ENCODE measurements around the gene SPDYA. TPM values are rescaled to one million over a fixed set of nuclear protein-coding genes. Genes with fewer than 3 reads are reported as not detected.

Gene SPDYA
- total and polyA plus RNA-seq, 2 of the 13 experiments (the other 11 are each of a cell fraction or from before 2014, with no cell fraction given), result 0.32 to 0.75 TPM

- TF ChIP-seq TCF7 (IDR thresholded peaks at IDR 0.05; ENCODE audit: low read depth) (no peak), ZNF256 (CRISPR knock-in tag; conservative IDR thresholded peaks at IDR 0.05) (peak; percentile 77; the same call in 1 of the 2 replicates), SCMH1 (CRISPR knock-in tag; IDR thresholded peaks at IDR 0.05; ENCODE audit: borderline replicate concordance) (no peak), ZNF230 (CRISPR knock-in tag; IDR thresholded peaks at IDR 0.05) (peak; percentile 89; the same call in 1 of the 2 replicates), ZKSCAN8 (CRISPR knock-in tag; IDR thresholded peaks at IDR 0.05; ENCODE audit: borderline replicate concordance) (peak; percentile 96), ZBTB26 (CRISPR knock-in tag; IDR thresholded peaks at IDR 0.05; ENCODE audit: borderline replicate concordance) (peak; percentile 93), ZNF207 (IDR thresholded peaks at IDR 0.05; ENCODE audit: borderline replicate concordance) (no peak), HNF1B (CRISPR knock-in tag; IDR thresholded peaks at IDR 0.05) (peak; percentile 93), ZFP90 (CRISPR knock-in tag; IDR thresholded peaks at IDR 0.05; ENCODE audit: borderline replicate concordance) (peak; percentile 95), ZSCAN9 (CRISPR knock-in tag; IDR thresholded peaks at IDR 0.05; ENCODE audit: borderline replicate concordance) (peak; percentile 92; the same call in 1 of the 2 replicates), BRD4 (CRISPR knock-in tag; IDR thresholded peaks at IDR 0.05) (peak; percentile 83), PAF1 (CRISPR knock-in tag; IDR thresholded peaks at IDR 0.05) (no peak), ATRX (CRISPR knock-in tag; IDR thresholded peaks at IDR 0.05; ENCODE audit: borderline replicate concordance) (no peak; the same call in 1 of the 2 replicates), HNF1A (IDR thresholded peaks at IDR 0.05; ENCODE audit: low read depth) (peak; percentile 53; the same call in 1 of the 2 replicates), HNF1A (CRISPR knock-in tag; IDR thresholded peaks at IDR 0.05; ENCODE audit: borderline replicate concordance) (peak; percentile 84; the same call in 1 of the 2 replicates), ZNF282 (IDR thresholded peaks at IDR 0.05; ENCODE audit: partially characterized antibody) (no peak), MBNL3 (CRISPR knock-in tag; conservative IDR thresholded peaks at IDR 0.05) (no peak)
- TF ChIP-seq, protein P1, sequence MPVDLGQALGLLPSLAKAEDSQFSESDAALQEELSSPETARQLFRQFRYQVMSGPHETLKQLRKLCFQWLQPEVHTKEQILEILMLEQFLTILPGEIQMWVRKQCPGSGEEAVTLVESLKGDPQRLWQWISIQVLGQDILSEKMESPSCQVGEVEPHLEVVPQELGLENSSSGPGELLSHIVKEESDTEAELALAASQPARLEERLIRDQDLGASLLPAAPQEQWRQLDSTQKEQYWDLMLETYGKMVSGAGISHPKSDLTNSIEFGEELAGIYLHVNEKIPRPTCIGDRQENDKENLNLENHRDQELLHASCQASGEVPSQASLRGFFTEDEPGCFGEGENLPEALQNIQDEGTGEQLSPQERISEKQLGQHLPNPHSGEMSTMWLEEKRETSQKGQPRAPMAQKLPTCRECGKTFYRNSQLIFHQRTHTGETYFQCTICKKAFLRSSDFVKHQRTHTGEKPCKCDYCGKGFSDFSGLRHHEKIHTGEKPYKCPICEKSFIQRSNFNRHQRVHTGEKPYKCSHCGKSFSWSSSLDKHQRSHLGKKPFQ (CRISPR knock-in tag; IDR thresholded peaks at IDR 0.05; ENCODE audit: insufficient replicate concordance), result no peak
- TF ChIP-seq, protein P2, sequence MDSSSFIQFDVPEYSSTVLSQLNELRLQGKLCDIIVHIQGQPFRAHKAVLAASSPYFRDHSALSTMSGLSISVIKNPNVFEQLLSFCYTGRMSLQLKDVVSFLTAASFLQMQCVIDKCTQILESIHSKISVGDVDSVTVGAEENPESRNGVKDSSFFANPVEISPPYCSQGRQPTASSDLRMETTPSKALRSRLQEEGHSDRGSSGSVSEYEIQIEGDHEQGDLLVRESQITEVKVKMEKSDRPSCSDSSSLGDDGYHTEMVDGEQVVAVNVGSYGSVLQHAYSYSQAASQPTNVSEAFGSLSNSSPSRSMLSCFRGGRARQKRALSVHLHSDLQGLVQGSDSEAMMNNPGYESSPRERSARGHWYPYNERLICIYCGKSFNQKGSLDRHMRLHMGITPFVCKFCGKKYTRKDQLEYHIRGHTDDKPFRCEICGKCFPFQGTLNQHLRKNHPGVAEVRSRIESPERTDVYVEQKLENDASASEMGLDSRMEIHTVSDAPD (CRISPR knock-in tag; IDR thresholded peaks at IDR 0.05), result no peak; the same call in 1 of the 2 replicates
Observed at GRCh38 chr2:28870146-28870891, 59.7 kb downstream of the SPDYA start, which contains the start of gene TRMT61B (continued).

All from HepG2 (cell line).